ENCODE results near the gene OLFML1. TPM values are rescaled to one million over a fixed set of nuclear protein-coding genes. Genes with fewer than 3 reads are reported as not detected.

The OLFML1 gene
- total and polyA plus RNA-seq, 10 donors: 2.6 to 23.8 (median 9.2) TPM

DNA sequence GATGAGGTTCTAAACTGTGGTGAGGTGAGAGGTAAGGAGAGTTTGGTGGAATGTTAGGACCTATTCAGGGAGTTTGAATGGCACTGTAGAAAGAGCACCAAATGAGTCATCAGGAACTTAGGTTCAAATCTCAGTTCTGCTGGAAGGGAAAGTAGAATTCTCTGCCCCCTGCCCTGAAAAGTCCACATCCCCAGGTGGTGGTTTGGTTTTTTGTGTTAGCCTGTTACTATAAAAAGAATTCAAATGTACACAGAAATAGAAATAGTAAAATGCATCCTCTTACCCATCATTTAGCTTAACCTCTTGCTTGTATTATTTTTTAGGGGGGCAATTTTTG lies 48.7 kb downstream of the OLFML1 start:
- DNase-seq: no peak
- intact Hi-C loops (cut with DNase I; ENCODE audit: low total_unique reads): no loop called here

DNA sequence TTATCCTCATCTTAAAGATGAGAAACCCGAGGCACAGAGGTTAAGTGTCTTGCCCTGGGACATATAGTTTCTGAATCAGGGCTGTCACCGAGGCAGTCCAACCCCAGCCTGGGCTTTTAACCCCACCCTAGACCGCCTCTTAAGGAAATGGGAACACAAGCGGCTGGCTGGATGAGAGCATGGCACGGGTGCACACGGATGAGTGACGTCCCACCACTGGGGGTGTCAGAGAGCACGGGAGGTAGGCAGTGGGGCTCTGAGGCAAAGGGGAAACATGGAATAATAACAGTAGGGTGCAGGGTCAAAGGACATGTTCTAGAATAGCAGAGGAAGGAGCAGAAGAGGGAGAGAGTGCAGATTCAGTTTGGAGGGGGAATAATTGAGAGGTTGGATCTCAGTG lies 50.8 kb downstream of the OLFML1 start:
- Histone ChIP-seq H3K27me3 (replicated peaks in 1 of 7) (peaks cover 0 to 67% (median 4%) of the 10 kb centered on the region in 7 donors), H3K4me3 (no peak overlapping the region), H3K9me3 (no peaks in the 10 kb centered on the region), H3K27ac (no peak overlapping the region), H3K4me1 (peaks cover 3 to 48% (median 29%) of the 10 kb centered on the region in 6 donors), H3K36me3 (no peaks in the 10 kb centered on the region)
- WGBS, 5 donors: 26 to 43% (median 39%) methylated on average over 8 of the region's 8 CpGs
- TF ChIP-seq POLR2AphosphoS5 (IDR thresholded peaks at IDR 0.05): no peak
- no peak for TF ChIP-seq POLR2A (IDR thresholded peaks at IDR 0.05)
- TF ChIP-seq, protein P1, sequence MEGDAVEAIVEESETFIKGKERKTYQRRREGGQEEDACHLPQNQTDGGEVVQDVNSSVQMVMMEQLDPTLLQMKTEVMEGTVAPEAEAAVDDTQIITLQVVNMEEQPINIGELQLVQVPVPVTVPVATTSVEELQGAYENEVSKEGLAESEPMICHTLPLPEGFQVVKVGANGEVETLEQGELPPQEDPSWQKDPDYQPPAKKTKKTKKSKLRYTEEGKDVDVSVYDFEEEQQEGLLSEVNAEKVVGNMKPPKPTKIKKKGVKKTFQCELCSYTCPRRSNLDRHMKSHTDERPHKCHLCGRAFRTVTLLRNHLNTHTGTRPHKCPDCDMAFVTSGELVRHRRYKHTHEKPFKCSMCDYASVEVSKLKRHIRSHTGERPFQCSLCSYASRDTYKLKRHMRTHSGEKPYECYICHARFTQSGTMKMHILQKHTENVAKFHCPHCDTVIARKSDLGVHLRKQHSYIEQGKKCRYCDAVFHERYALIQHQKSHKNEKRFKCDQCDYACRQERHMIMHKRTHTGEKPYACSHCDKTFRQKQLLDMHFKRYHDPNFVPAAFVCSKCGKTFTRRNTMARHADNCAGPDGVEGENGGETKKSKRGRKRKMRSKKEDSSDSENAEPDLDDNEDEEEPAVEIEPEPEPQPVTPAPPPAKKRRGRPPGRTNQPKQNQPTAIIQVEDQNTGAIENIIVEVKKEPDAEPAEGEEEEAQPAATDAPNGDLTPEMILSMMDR (IDR thresholded peaks at IDR 0.05 in 8 of 11, conservative IDR thresholded peaks at IDR 0.05 in 3 of 11): peak in 2 of 11 experiments; percentile 14 to 17
- intact Hi-C loops (cut with DNase I; ENCODE audit: low total_unique reads): no loop called here
- DNase-seq: no peak

More for the DNA sequence above, 48.7 kb downstream of the OLFML1 start:
- H3K36me3 ChIP-seq: no peaks in the 10 kb centered on the region
- H3K27me3 ChIP-seq (replicated peaks in 1 of 7): peaks cover 0 to 57% (median 4%) of the 10 kb centered on the region in 7 donors
- TF ChIP-seq POLR2A (IDR thresholded peaks at IDR 0.05) (no peak), POLR2AphosphoS5 (IDR thresholded peaks at IDR 0.05) (no peak)
- TF ChIP-seq, protein P1 (IDR thresholded peaks at IDR 0.05 in 8 of 11, conservative IDR thresholded peaks at IDR 0.05 in 3 of 11): no peak
- no peak overlapping the region for H3K4me3 ChIP-seq
- H3K9me3 ChIP-seq: no peaks in the 10 kb centered on the region
- peaks cover 3 to 56% (median 36%) of the 10 kb centered on the region in 6 donors for H3K4me1 ChIP-seq
- no peak overlapping the region for H3K27ac ChIP-seq

DNA sequence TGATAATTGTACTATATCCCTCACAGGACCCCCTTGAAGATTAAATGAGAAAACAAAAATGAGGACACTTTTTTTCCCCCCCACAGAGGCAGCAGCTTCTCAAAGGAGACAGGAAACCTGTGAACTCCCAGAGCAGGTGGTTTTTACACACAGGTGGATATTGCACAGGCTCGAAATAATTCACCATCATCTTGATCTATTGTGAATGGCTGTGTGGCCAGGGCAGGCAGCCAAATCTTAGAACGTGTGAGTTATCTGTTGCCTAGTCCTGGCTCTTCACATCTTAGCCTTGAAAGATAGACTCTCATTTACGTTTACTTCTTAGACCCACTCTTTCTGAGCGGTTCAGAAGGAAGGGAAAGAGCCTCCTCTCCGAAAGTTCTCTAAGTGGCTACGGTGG lies 52.0 kb downstream of the OLFML1 start:
- 80 to 91% (median 81%) methylated on average over 6 of the region's 6 CpGs for WGBS, 5 donors
- DNase-seq: no peak
- Histone ChIP-seq H3K36me3 (no peaks in the 10 kb centered on the region), H3K27ac (no peak overlapping the region), H3K4me3 (no peak overlapping the region), H3K9me3 (no peaks in the 10 kb centered on the region), H3K27me3 (replicated peaks in 1 of 7) (peaks cover 0 to 58% (median 3%) of the 10 kb centered on the region in 7 donors), H3K4me1 (peaks cover 3 to 44% (median 26%) of the 10 kb centered on the region in 6 donors)
- intact Hi-C loops (cut with DNase I; ENCODE audit: low total_unique reads): no loop called here
- TF ChIP-seq, protein P1 (IDR thresholded peaks at IDR 0.05 in 8 of 11, conservative IDR thresholded peaks at IDR 0.05 in 3 of 11): no peak
- TF ChIP-seq POLR2A (IDR thresholded peaks at IDR 0.05) (no peak), POLR2AphosphoS5 (IDR thresholded peaks at IDR 0.05) (no peak)

DNA sequence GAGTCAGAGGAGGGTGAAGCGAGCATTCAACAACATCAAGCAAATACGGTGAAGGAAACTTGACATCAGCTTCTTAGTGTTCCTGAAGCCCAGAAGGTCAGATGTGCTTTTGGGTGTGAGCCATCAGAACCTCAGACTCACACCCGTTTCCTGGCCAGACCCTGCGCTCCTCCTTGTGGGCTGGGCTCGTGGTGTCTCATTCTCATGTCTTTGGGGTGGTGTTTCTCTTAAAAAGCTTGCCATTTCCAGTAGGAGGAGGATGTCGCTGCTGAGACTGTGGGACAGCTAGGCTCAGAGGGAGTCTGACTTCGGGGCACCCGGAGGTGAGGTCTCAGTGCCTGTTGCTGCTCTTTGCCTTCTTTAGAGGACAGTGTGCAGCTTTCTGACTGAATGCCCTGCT lies 52.7 kb downstream of the OLFML1 start:
- H3K27me3 ChIP-seq (replicated peaks in 1 of 7): peaks cover 0 to 51% (median 0%) of the 10 kb centered on the region in 7 donors
- no peak for DNase-seq
- H3K9me3 ChIP-seq: no peaks in the 10 kb centered on the region
- peaks cover 3 to 41% (median 26%) of the 10 kb centered on the region in 6 donors for H3K4me1 ChIP-seq
- no peaks in the 10 kb centered on the region for H3K36me3 ChIP-seq
- no peak overlapping the region for H3K27ac ChIP-seq
- H3K4me3 ChIP-seq: no peak overlapping the region
- 49 to 66% (median 57%) methylated on average over 8 of the region's 8 CpGs for WGBS, 5 donors
- intact Hi-C loops (cut with DNase I; ENCODE audit: low total_unique reads): no loop called here
- no peak for TF ChIP-seq POLR2A (IDR thresholded peaks at IDR 0.05)
- no peak for TF ChIP-seq POLR2AphosphoS5 (IDR thresholded peaks at IDR 0.05)
